Endometrial microvascular endothelial cells (primary cell): ENCODE measurements around the gene EIF2AK3. TPM values are rescaled to one million over a fixed set of nuclear protein-coding genes. Genes with fewer than 3 reads are reported as not detected.

ENCODE experiments used
- total RNA-seq: library from RNA; depleted of rRNA; stranded (reverse); fragments of >200 nt; gene quantifications from one replicate; pipeline ENCODE4 v1.2.3, GENCODE V29; 2015; ENCODE audit errors: inconsistent ontology term

Gene EIF2AK3
- total RNA-seq, 1 donor from 2014 or later: 11.1 TPM

Other genes with a start within 250 kb of the EIF2AK3 start
- not detected for gene FOXI3, start 174.8 kb downstream of the EIF2AK3 start, total RNA-seq
- 10.8 TPM for gene RPIA, start 64.2 kb upstream of the EIF2AK3 start, total RNA-seq